Panc1 (cell line): Measurements from ENCODE around the gene TRRAP. TPM values are rescaled to one million over a fixed set of nuclear protein-coding genes. Genes with fewer than 3 reads are reported as not detected.

Source experiments
- ATAC-seq: fragments of 200-7000 bp; cut with Tn5 transposase; 2 replicates; pipeline ENCODE4 v1.9.1; 2020; ENCODE audit warnings: mild to moderate bottlenecking, moderate library complexity
- BruUV-seq: library from RNA; stranded (reverse); fragments of 400-500 nt; replicated peaks from 2 replicates; lab custom pipeline; 2021; lab: Mats Ljungman, UMichigan
- CTCF ChIA-PET: fragments of 300-600 bp; sonication (Branson Sonifier 250); formaldehyde crosslinking; loops from one replicate; lab custom pipeline; 2022; ENCODE audit warnings: antibody characterized with exemption; lab: Charles Lee
- POLR2A ChIA-PET: fragments of 300-600 bp; sonication (Branson Sonifier 250); formaldehyde crosslinking; loops from one replicate; lab custom pipeline; 2022; ENCODE audit warnings: antibody characterized with exemption; lab: Charles Lee
- DNase-seq: peaks from one replicate; pipeline ENCODE4 v3.0.0-alpha.2; 2010; ENCODE audit warnings: low read depth, low spot score
- H3K27ac ChIP-seq: 2 replicates; pipeline ENCODE4 v1.5.1; 2011; ENCODE audit warnings: mild to moderate bottlenecking, low read length, inconsistent platforms
- H3K27me3 ChIP-seq: fragments of 200-500 bp; sonication (Bioruptor generic); 2 replicates; pipeline ENCODE4 v1.6.0; 2014; ENCODE audit warnings: low read length, inconsistent platforms; ENCODE audit not compliant: control insufficient read depth, insufficient read depth
- H3K36me3 ChIP-seq: fragments of 200-500 bp; sonication (Bioruptor generic); 2 replicates; pipeline ENCODE4 v1.5.1; 2014; ENCODE audit warnings: inconsistent platforms, mild to moderate bottlenecking, low read length, moderate library complexity; ENCODE audit not compliant: control insufficient read depth, insufficient read depth
- H3K4me1 ChIP-seq: 2 replicates; pipeline ENCODE4 v1.5.1; 2011; ENCODE audit warnings: inconsistent platforms, mild to moderate bottlenecking, low read length, moderate library complexity; ENCODE audit not compliant: control insufficient read depth, insufficient read depth
- H3K4me3 ChIP-seq, 2 experiments: 2 replicates each; pipeline ENCODE4 v1.5.1; 2011 to 2012; ENCODE audit warnings: low read depth in 2 of 2, low read length in 2 of 2, mild to moderate bottlenecking in 2 of 2, inconsistent platforms in 1 of 2, moderate library complexity in 1 of 2
- H3K9me3 ChIP-seq: fragments of 200-500 bp; sonication (Bioruptor generic); 2 replicates; pipeline ENCODE4 v1.5.1; 2014; ENCODE audit warnings: low read depth, mild to moderate bottlenecking, inconsistent platforms, low read length, moderate library complexity; ENCODE audit not compliant: control insufficient read depth, insufficient read depth
- CTCF ChIP-seq: fragments of 450-650 bp; IDR thresholded peaks from 2 replicates; pipeline ENCODE4 v1.5.1; 2017; ENCODE audit warnings: mild to moderate bottlenecking
- POLR2AphosphoS5 ChIP-seq: IDR thresholded peaks from 2 replicates; pipeline ENCODE4 v1.6.1; 2012; ENCODE audit warnings: mild to moderate bottlenecking, low read depth, low read length, moderate library complexity
- REST ChIP-seq, 2 experiments: IDR thresholded peaks; 2 replicates each; pipeline ENCODE4 v1.6.1; 2011 to 2012; ENCODE audit warnings: low read depth in 2 of 2, control low read depth in 1 of 2, low read length in 1 of 2, mild to moderate bottlenecking in 1 of 2, moderate library complexity in 1 of 2; ENCODE audit not compliant: insufficient read depth in 1 of 2
- SIN3A ChIP-seq: IDR thresholded peaks from 2 replicates; pipeline ENCODE4 v1.6.1; 2012; ENCODE audit warnings: low read depth, mild to moderate bottlenecking, low read length, moderate library complexity, borderline replicate concordance; ENCODE audit not compliant: insufficient read depth
- TCF7L2 ChIP-seq: IDR thresholded peaks from 2 replicates; pipeline ENCODE4 v1.6.1; 2011; ENCODE audit warnings: mild to moderate bottlenecking, low read depth, low read length, inconsistent platforms
- in situ Hi-C: cut with HindIII; loops from 2 replicates; pipeline ENCODE4 v1.10.0; 2016; ENCODE audit warnings: low sequenced_read_pairs, low pct_unique_long_range_greater_than_20kb
- intact Hi-C: fragments of 100-400 bp; cut with micrococcal nuclease; formaldehyde crosslinking; loops from one replicate; pipeline ENCODE4 v1.10.0; 2022; ENCODE audit not compliant: unreplicated experiment
- total RNA-seq: library from RNA; stranded (reverse); gene quantifications from one replicate; pipeline ENCODE4 v1.2.1, GENCODE V29; 2021; ENCODE audit not compliant: unreplicated experiment

The TRRAP gene
- total RNA-seq, 1 experiment from 2014 or later = 44.9 TPM

GRCh38 chr7:99013266-99014112 is 135.2 kb downstream of the TRRAP start:
- intact Hi-C loops = no loop called here
- H3K9me3 ChIP-seq = no peaks in the 10 kb centered on the region
- ATAC-seq (0 out of 2 replicates have a peak, but pooled peaks have one; percentile 7), DNase-seq (no peak)
- BruUV-seq = no TSS peak
- H3K27ac ChIP-seq = no peak overlapping the region
- CTCF ChIA-PET = no interaction called here
- H3K36me3 ChIP-seq = peaks cover 5% of the 10 kb centered on the region
- no peak for TF ChIP-seq TCF7L2
- no peak for TF ChIP-seq REST (IDR thresholded peaks at IDR 0.05; ENCODE audit: insufficient read depth in 1 of 2, low read depth in 2 of 2, low read length in 1 of 2)
- no peak for TF ChIP-seq SIN3A
- no peak for TF ChIP-seq POLR2AphosphoS5
- no peak for TF ChIP-seq CTCF
- in situ Hi-C loops = no loop called here
- H3K4me3 ChIP-seq = no peak overlapping the region
- POLR2A ChIA-PET = no interaction called here
- no peaks in the 10 kb centered on the region for H3K27me3 ChIP-seq
- no peaks in the 10 kb centered on the region for H3K4me1 ChIP-seq

- Histone ChIP-seq H3K9me3 (no peaks in the 10 kb centered on the region), H3K4me1 (no peaks in the 10 kb centered on the region), H3K27me3 (no peaks in the 10 kb centered on the region), H3K27ac (no peak overlapping the region), H3K36me3 (peaks cover 5% of the 10 kb centered on the region), H3K4me3 (no peak overlapping the region)
- no peak for DNase-seq
- no peak for TF ChIP-seq REST (IDR thresholded peaks at IDR 0.05; ENCODE audit: insufficient read depth in 1 of 2, low read depth in 2 of 2, low read length in 1 of 2)
- no peak for TF ChIP-seq POLR2AphosphoS5
- TF ChIP-seq SIN3A = no peak
- TF ChIP-seq TCF7L2 = no peak
- no peak for TF ChIP-seq CTCF
- no TSS peak for BruUV-seq
- POLR2A ChIA-PET = no interaction called here
- ATAC-seq = peak; percentile 35; the same call in 1 of the 2 replicates
- intact Hi-C loops (no loop called here), in situ Hi-C loops (no loop called here)
- CTCF ChIA-PET = no interaction called here
Measured at GRCh38 chr7:99014113-99014985, 136.0 kb downstream of the TRRAP start.
